Activated CD4-positive, CD25-positive, alpha-beta regulatory T cell (primary cell): ENCODE data around the gene AKT2.

Experiments used
- DNase-seq, 4 experiments: peaks; one replicate each; lab custom pipeline; 2025; lab: John Stamatoyannopoulos, UW

The AKT2 gene

DNA sequence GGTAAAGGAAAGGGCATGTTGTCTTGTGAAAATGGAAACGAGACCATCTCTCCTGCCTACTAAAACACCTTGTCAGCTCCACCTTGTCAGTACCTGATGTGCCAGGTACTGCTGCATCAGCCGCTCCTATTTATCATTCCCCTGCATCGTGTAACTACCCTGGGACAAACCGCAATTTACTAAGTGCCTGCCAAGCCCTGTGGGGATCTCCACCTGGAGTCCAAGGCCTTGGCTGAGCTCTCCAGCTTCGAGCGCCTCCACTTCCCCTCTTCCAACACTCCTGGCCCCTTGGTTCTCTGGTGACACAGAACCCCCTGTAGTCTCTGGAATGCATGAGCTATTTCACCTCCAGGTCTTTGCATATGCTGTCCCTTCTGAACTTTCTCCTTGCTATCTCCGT lies 32.8 kb downstream of the AKT2 start:
- DNase-seq, result no peak

DNA sequence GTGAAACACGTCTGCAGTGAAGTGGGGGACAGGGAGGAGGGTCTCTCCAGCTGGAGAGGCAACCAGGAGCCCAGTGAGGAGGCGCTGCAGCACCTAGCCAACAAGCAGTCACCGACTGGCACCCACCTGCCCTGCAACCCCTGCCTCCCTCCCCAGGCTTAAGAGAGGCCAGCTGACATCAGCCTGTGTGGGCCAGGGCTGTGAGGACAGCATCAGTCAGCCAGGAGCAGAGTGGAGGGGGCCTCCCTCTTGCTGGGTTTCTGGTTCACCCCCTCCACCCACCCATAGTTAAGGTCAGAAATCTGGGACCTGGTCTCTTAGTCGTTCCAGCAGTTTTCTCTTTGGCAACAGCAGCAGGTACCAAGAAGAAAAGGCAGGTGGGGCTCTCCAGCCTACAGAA lies 33.2 kb downstream of the AKT2 start:
- no peak for DNase-seq

DNA sequence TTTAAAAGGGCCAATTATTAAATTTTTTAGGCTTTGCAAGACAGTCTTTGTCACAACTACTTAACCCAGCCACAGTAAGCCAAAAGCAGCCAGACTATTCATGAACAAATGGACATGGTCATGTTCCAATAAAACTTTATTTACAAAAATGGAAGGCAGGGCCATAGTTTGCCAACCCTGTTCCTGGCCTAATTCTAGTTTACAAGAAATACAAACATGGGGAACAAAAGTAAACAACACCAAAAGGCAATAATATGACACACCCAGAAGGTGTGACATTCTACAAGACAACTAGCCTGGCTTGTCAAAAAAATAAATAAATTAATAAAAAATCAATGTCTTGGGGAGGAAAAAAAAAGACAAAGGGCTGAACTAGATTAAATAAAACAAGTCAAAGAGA lies 33.9 kb downstream of the AKT2 start:
- no peak for DNase-seq

DNA sequence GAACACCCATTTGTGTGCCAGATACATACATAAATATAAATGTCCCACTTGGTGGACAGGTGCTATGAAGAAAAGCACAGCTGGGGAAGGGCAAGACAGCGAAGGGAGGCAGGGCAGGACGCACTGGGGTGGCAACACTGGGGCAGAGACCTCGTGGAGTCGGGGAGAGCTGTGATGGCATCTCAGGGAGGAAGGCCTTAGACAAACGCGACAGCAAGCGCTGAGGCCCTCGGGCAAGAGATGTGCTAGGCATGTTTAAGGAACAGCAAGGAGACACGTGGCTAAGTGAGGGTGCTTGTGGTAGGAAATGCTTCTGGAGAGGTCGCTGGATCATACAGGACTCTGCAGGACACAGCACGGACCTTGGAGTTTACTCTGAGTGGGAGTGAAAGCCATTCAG lies 35.4 kb downstream of the AKT2 start:
- no peak for DNase-seq

DNA sequence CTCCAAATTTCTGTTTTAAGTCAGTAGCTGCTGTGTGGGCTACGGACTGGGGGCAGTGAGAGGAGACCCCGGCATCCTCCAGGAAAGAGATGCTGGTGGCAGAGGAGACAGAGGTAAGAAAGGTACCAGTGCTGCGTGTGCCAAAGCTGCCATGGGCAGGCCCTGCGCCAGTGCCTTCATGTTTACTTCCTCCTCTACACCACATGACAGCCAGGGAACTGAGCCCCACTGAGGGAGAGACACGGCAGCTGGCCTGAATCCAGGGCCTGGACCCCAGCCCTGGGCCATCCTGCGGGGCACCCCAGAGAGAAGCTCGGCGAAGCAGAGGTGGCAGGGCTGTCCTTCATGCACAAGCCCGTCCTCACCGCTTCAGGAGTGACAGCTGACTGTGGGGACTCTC lies 35.9 kb downstream of the AKT2 start:
- DNase-seq, result no peak

DNA sequence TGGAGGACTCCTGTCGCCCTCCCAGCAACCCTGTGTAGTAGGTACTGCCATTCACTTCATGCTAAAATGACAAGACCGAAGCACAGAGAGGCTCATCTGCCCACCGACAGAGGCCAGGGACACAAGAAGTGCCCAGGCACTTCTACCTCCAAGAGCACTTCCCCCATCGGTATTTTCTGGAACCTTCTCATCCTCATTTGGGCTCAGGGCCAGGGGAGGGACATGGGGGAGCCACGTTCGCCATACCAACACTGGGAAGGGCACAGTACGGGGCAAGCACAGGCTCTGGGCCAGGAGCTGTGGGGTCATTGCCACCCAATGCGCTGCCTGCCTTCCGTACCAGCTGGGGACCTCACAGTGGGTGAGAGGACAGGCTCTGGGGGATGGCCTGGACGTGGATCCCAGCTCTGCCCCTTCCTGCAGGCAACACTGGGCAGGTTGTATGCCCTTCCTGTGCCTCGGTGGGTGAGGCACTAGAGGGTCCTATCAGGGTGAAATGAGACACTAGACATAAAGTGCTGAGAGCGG lies 37.3 kb downstream of the AKT2 start:
- no peak for DNase-seq

DNA sequence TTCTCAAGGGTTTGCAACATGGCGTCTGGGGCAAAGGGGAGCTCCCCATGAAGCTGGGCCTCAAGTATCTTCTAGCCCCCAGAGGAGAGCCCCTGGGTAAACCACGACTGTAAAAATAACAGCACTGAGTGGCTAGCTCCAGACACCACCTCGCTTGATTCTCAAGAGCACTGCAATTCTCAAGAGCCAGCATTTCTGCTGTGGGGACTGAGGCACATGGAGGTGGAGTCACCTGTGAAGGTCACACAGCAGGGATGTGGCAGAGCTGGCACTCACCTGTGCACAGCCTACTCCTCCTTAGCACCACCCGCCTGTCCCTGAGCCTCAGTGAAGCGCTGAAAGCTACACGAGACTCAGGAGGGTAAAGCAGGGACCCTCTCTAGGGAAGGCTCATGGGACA lies 38.0 kb downstream of the AKT2 start:
- no peak for DNase-seq

DNA sequence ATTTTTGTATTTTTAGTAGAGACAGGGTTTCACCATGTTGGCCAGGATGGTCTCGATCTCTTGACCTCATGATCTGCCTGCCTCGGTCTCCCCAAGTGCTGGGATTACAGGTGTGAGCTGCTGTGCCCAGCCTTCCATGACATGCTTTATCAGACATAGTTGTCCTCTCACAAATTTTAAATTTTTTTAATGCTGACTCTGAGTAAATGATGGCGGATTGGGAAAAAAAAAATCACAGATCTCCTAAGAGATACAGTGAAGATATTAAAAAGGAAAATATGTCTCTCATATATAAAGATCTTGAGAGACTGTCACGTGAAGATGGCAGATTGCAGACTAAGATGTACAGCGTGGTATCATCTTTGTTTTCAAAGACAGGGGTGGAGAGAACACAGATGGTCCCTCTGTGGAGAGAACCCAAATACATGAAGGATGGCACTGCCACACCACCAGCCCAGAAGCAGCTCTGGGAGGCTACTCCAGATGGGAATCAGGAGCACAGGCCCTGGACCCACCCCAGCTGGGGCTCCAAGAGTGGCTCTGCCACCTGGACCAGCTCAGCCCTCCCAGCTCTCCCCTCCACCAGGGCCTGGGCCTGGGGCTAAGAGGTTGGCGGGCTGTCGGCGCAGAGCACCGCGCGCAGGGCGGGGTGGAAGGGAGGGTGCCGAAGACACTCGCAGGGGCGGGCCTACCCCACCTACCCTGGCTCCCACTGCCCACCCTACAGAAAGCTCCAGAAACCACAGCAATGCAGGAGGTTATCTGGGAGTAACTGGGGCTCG lies 38.7 kb downstream of the AKT2 start:
- no peak for DNase-seq

DNA sequence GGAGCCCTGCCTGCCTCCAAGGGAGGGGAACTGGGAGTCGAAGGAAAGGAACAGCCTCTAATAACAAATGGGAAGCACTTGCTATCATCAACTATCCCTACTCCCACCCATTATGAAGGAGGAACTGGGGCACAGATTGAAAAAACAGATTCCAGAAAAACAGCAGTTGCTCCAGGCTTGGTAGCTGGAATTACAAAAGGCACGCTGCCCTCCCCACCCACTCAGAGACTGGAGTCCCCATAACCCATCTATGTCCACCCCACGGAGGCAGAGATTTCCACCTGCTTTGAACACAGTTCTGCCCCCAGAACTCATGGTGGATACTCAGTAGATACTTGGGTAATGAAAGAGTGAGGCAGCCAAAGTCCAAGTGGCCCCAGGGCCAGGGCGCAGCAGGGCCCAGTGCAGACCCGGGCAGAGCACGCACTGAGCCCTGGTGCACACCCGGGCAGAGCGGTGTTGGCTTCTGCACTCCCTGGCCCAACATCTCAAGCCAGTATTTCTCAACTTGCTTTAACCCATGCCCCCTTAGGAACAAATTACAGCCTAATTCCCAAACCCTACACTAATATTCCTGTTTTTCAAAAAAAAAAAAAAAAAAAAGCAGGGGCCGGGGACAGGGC lies 39.5 kb downstream of the AKT2 start:
- DNase-seq, result no peak

DNA sequence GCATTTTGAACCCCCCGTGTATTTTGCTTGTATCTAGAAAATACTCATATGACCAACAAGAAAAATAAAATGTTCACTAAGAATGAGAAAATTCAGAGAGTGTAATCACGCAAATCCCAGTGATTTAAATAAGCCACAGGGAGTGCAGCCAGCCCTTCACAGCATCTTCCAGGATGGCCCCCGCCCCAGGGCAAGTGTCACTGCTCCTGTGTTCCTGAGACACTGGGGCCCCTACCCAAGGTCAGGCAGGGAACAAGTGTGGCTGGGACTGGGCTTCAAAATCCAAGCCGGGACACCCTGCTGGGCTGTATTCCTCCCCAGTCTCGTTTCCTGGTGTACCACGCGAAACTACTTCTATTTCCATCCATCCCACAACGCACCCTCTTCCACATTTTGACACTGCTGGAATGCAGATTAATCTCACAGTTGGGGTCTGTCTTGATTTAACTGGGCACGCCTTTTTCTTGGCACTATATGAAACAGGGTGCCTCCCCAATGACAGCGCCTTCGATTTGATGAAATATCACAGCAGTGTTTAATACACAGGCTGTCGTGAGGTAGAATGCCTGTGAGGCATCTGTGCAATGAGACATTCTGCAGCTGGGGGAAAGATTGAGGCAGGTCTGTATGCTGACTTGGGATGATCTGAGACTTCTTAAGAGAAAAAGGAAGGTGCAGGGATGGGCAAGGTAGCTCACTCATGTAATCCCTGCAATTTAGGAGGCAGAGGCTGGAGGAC lies 40.4 kb downstream of the AKT2 start:
- no peak for DNase-seq

DNA sequence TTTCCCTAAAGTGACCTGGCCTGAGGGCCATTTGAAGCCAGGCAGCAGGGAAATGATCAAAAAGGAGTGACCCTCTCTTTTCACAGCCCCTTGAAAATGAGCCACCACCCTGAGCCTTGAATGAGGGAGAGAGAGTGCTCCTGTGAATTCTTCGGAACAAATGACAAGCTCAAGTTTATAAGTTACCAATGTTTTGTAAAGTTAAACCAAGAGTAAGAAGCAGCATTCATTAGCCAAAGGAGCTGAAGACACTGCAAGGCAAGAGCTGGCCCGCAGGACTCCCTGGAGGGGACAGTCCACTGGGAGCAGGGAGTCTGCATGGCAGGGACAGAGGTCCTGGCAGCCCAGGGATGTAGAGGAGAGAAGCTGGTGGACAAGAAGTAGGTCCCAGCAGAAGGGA lies 42.0 kb downstream of the AKT2 start:
- no peak for DNase-seq

DNA sequence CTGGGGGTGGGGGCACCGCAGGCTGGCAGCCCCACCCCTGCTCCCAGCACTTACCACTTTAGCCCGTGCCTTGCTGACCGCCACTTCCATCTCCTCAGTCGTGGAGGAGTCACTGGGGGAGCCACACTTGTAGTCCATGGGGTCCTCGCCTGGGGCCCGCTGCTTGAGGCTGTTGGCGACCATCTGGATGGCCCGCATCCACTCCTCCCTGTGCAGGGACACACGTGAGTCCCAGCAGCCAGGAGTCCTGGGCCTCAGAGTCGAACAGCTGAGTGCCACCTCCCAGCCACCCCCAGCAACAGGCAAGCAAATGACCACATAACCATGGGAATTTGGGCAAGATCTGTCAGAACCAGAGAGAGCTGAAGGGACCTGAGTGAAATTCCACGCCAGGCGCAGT lies 42.7 kb downstream of the AKT2 start:
- DNase-seq, result no peak

DNA sequence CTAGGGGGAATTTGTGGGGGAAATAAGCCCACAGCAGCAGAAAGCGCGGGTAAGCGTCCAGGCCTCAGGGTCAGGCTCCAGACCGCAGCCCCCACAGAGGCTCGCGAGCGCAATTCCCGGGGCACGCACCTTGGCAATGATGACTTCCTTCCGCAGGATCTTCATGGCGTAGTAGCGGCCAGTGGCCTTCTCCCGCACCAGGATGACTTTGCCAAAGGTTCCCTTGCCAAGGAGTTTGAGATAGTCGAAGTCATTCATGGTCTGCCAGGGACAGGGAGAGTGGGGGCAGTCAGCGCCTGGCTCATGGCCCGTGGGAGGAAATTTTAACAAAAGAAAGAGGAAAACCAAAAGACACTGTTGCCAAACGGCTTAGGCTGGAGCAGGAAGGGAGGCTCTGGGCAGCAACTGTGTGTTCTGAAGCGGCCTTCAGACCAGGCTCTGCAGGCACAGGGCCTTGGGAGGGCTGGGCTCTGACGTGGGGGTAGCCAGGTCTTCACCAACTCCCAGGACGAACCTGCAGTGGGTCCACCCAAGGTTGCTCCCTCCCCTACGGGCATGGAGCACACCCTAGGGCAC lies 43.2 kb downstream of the AKT2 start:
- DNase-seq, result no peak

DNA sequence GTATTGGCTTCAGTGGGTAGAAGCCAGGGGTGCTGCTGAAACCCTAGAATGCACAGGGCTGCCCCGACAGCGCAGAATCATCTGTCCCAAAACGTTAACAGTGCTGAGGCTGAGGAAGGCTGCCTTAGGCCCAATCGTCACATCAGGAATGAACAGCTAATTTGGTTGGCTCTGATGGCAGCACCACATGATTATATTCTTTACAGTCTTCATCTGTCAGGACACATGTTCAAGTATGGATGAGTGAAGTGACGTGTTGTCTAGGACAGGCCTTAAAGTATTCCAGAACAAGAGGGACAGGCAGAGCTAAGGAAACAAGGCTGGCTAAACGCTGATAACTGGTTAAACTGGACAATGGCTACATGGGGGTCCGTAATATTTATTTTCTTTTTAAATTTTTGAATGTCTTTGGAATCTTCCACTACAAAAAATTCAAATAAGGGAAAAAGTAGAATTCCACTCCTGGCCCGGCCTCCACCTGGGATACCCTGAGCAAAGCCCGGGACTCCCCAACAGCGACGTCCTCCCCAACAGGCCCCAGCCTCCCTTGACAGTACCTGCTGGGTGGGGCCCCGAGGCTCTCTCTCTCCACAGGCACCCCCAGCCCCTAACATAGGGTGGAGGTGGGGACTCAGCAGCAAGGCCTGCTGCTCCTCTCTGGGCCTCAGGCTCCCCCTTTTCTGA lies 43.9 kb downstream of the AKT2 start:
- DNase-seq, result no peak

DNA sequence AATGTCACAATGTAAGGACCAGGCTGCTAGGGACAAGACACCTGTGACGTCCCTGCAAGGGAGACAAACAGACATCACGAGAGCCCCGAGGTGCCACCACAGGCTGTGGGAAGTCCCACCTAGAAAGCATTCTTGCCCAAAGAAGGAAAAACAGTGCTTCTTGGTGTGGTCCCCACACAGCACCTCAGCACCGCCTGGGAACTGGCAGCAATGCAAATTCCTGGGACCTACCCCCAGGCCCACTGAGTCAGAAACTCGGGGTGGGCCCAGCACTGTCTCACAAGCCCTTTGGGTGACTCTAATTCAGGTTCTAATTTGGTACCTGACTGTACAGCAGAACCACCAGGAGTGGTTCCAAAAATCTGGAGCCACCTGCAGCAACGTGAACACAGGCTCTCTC lies 44.8 kb downstream of the AKT2 start:
- no peak for DNase-seq

DNA sequence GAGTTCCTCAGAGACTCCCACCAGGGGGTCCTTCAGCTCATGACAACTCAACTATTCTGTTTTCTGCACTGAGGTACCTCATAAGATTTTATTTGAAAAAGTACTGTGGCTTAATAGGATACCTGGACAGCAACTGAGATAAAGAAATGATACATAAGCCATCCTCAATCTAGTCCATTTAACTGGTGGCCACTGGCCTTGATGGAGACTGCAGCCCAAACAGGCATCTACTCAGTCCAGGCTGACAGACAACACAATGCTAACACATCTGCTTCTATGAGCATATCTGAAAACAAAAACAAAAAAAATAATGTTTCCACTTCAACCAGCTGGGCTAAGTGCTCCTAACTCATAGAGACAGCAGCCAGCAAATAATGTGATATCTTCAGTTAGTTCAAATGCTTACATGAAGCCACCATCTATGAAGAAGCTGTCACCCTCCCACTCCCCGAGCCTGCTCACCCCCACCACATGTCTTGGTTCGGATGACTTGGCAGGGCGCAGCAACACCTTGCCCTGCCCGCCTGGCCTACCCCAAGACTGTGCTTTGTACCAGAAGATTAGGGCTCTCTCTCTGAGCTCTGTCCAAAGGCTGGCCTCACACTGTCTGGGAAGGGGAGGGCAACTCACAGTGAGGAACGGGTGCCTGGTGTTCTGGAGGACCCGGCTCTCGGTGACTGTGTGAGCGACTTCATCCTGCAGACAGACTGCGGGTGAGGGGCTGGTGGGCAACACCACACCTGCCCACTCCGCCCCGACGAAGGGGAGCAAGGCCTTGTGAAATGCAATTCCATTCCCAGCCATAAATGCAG lies 45.5 kb downstream of the AKT2 start:
- no peak for DNase-seq

DNA sequence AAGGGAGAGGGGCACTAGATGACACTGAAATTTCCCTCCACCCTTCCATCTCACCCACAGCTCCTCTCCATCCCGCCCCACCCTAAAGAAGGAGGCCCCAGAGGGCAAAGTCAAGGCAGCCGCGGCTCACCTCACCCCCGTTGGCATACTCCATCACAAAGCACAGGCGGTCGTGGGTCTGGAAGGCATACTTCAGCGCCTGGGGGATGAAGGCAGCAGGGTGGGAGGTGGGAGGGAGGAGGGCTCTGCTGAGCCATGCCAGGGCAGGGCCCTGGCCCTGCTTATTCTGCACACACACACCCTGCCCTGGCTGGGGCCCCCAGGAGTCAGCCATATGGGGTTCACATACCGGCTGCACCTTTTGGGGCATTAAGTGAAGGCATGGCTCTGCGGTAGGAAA lies 46.4 kb downstream of the AKT2 start:
- DNase-seq, result no peak

DNA sequence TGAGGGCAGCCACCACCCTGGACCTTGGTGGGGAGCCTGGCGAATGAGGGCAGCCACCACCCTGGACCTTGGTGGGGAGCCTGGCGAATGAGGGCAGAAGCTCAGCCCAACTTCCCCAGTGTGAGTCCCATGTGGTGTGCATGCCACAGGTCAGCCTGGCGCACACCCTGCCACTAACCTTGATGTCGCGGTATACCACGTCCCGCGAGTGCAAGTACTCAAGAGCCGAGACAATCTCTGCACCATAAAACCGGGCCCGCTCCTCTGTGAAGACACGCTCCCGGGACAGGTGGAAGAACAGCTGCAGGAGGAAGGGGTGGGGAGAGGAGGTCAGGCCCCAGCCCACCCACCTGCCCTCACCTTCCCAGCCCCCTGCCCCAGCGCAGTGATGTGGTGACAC lies 47.4 kb downstream of the AKT2 start:
- no peak for DNase-seq

DNA sequence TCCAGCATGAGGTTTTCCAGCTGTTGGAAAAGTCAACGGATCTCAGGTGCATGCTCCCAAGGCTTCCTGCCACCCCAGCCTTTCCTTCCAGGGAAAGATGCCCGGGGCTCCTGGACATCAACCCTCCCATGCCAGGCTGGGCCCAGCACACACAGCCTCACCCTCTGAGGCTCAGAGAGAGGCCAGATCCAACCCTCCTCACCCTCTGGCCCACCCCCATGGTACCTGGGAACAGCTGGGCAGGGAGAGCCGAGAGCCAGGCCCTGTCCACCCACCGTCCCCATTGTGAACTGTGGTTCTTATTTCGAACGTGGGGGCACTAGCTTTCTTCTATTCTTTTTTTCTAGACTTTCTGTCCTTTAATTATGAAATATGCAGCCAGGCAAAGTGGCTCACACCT lies 48.8 kb downstream of the AKT2 start:
- DNase-seq, result no peak

DNA sequence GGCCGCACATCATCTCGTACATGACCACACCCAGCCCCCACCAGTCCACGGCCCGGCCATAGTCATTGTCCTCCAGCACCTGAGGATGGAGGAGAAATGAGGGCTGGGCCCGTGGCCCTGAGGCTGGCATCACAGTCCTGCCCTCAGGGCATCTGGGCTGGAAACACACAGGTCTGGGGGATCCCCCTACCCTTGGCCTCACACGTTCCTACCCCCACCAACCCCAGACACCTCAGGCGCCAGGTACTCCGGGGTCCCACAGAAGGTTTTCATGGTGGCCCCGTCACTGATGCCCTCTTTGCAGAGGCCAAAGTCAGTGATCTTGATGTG lies 49.2 kb downstream of the AKT2 start:
- DNase-seq, result no peak

DNA sequence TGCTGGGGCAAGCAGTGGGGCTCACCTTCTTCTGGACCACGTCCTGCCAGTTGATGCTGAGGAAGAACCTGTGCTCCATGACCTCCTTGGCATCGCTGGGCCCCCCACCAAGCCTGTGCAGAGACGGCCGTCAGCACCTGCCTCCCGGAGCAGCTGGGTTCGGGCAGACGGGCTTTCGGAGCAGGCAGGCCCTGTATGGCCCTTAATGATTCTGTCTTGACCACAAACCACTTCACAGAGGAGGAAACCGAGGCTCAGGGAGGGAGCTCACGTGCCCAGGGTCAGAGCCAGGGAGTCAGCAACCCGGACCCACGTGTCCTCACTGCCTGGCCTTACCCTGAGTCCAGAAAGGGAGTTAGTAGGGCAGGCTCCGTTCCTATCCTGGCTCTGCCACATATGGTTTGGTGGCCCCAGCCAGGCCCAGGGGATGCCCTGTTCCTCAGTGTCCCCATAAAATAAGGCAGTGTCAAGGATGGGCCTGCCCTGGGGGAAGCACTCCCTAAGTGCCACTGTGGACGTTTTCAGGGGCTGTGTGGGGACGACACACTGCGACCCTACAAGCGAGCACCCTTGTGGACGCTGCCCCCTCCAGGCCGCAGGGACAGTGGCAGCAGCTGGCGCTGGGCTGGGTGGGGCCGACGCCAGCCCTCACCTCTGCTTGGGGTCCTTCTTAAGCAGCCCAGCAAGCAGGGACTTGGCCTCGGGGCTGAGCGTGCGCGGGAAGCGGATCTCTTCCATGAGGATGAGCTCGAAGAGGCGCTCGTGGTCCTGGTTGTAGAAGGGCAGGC lies 49.7 kb downstream of the AKT2 start:
- DNase-seq, result no peak
